CD4-positive, alpha-beta T cell (primary cell): ENCODE data around the gene NXPE2. TPM values are rescaled to one million over a fixed set of nuclear protein-coding genes. Genes with fewer than 3 reads are reported as not detected.

Source experiments
- ATAC-seq: fragments of 200-7000 bp; cut with Tn5 transposase; one replicate; pipeline ENCODE4 v1.10.0; 2022; ENCODE audit warnings: mild to moderate bottlenecking; ENCODE audit not compliant: poor library complexity
- CTCF ChIA-PET: fragments of 350-600 bp; sonication (Branson Sonifier 250); formaldehyde crosslinking; loops from one replicate; lab custom pipeline; 2021; ENCODE audit warnings: antibody characterized with exemption, inconsistent platforms; lab: Charles Lee
- POLR2A ChIA-PET: fragments of 350-600 bp; sonication (Branson Sonifier 250); formaldehyde crosslinking; loops from one replicate; lab custom pipeline; 2021; ENCODE audit warnings: antibody characterized with exemption, inconsistent platforms; lab: Charles Lee
- DNase-seq, 14 experiments: peaks; one replicate each; pipeline ENCODE4 v3.0.0-alpha.2; 2013 to 2020; ENCODE audit warnings: mixed read lengths in 2 of 14
- H3K27ac ChIP-seq, 2 donors: one replicate each; pipeline versions ENCODE4 v1.5.1 to v1.7.0; 2013; ENCODE audit warnings: low read length in 2 of 2, low read depth in 1 of 2, mild to moderate bottlenecking in 1 of 2
- H3K27me3 ChIP-seq, 2 experiments: 1 replicate in 1 of 2; 2 replicates in 1 of 2; pipeline versions ENCODE4 v1.6.1 to v1.7.0; 2013; ENCODE audit warnings: low read length in 2 of 2, control low read depth in 1 of 2, mild to moderate bottlenecking in 1 of 2, moderate library complexity in 1 of 2; ENCODE audit not compliant: insufficient read depth in 2 of 2, control insufficient read depth in 1 of 2
- H3K36me3 ChIP-seq: one replicate; pipeline ENCODE4 v1.6.1; 2013; ENCODE audit warnings: low read length, control low read depth; ENCODE audit not compliant: insufficient read depth
- H3K4me1 ChIP-seq: one replicate; pipeline ENCODE4 v1.6.1; 2013; ENCODE audit warnings: low read length, control low read depth; ENCODE audit not compliant: insufficient read depth
- H3K4me3 ChIP-seq: one replicate; pipeline ENCODE4 v1.5.1; 2013; ENCODE audit warnings: mild to moderate bottlenecking, low read length, moderate library complexity
- H3K9me3 ChIP-seq, 2 experiments: 1 replicate in 1 of 2; 2 replicates in 1 of 2; pipeline versions ENCODE4 v1.6.1 to v1.7.0; 2013; ENCODE audit warnings: low read length in 2 of 2, mild to moderate bottlenecking in 2 of 2, control low read depth in 1 of 2, moderate library complexity in 1 of 2; ENCODE audit not compliant: control insufficient read depth in 1 of 2, insufficient read depth in 1 of 2
- H3K27ac Mint-ChIP-seq: one replicate; pipeline ENCODE4 v1.8.0; 2020; ENCODE audit warnings: mixed read lengths
- H3K27me3 Mint-ChIP-seq: one replicate; pipeline ENCODE4 v1.8.0; 2021; ENCODE audit warnings: mixed read lengths
- H3K36me3 Mint-ChIP-seq: one replicate; pipeline ENCODE4 v1.8.0; 2021; ENCODE audit warnings: low read depth, mixed read lengths
- H3K4me1 Mint-ChIP-seq: one replicate; pipeline ENCODE4 v1.8.0; 2021; ENCODE audit warnings: low read depth, mixed read lengths
- H3K4me3 Mint-ChIP-seq: one replicate; pipeline ENCODE4 v1.8.0; 2020; ENCODE audit warnings: mild to moderate bottlenecking, mixed read lengths
- H3K9me3 Mint-ChIP-seq: one replicate; pipeline ENCODE4 v1.8.0; 2020; ENCODE audit warnings: mixed read lengths
- CTCF ChIP-seq: fragments of 200-600 bp; IDR thresholded peaks from one replicate; pipeline ENCODE4 v1.8.0; 2022; ENCODE audit warnings: antibody characterized with exemption, mild to moderate bottlenecking
- intact Hi-C, 2 experiments: fragments of 100-400 bp; cut with DNase I in 1 of 2; cut with micrococcal nuclease in 1 of 2; formaldehyde crosslinking; loops; one replicate each; pipeline versions ENCODE4 v1.15.1 to v1.9.0; 2023 to 2025; cut with DNase I, micrococcal nuclease
- total RNA-seq, 174 experiments: library from RNA in 2 of 174; stranded (reverse) in 2 of 174; gene quantifications; one replicate each; pipeline ENCODE4 v1.2.3 and lab custom pipeline; 2021 to 2026

NXPE2 gene
- total RNA-seq, 2 experiments from 2014 or later, result not detected

GRCh38 chr11:114745150-114745671, 66.9 kb downstream of the NXPE2 start:
- POLR2A ChIA-PET, result no interaction called here
- H3K4me1 Mint-ChIP-seq, result no peaks in the 10 kb centered on the region

GRCh38 chr11:114746013-114746412, 67.7 kb downstream of the NXPE2 start:
- no peaks in the 10 kb centered on the region for H3K4me1 ChIP-seq
- intact Hi-C loops, result no loop called here
- Mint-ChIP-seq H3K4me3 (no peak overlapping the region), H3K4me1 (no peaks in the 10 kb centered on the region), H3K36me3 (no peaks in the 10 kb centered on the region), H3K9me3 (peaks cover 3% of the 10 kb centered on the region), H3K27me3 (peaks cover 5% of the 10 kb centered on the region), H3K27ac (no peak overlapping the region)
- ATAC-seq (no peak), DNase-seq (no peak)
- H3K9me3 ChIP-seq, result no peaks in the 10 kb centered on the region
- ChIA-PET POLR2A (no interaction called here), CTCF (no interaction called here)
- no peak overlapping the region for H3K4me3 ChIP-seq
- no peak for TF ChIP-seq CTCF
- no peaks in the 10 kb centered on the region for H3K27me3 ChIP-seq
- H3K27ac ChIP-seq, result no peak overlapping the region
- no peaks in the 10 kb centered on the region for H3K36me3 ChIP-seq

More at GRCh38 chr11:114745150-114745671, 66.9 kb downstream of the NXPE2 start:
- CTCF ChIA-PET, result no interaction called here
- Mint-ChIP-seq H3K27me3 (peaks cover 5% of the 10 kb centered on the region), H3K4me3 (no peak overlapping the region), H3K27ac (no peak overlapping the region), H3K36me3 (no peaks in the 10 kb centered on the region), H3K9me3 (peaks cover 6% of the 10 kb centered on the region)
- no peak for TF ChIP-seq CTCF
- Histone ChIP-seq H3K36me3 (no peaks in the 10 kb centered on the region), H3K27ac (no peak overlapping the region), H3K9me3 (no peaks in the 10 kb centered on the region), H3K4me3 (no peak overlapping the region), H3K27me3 (no peaks in the 10 kb centered on the region), H3K4me1 (no peaks in the 10 kb centered on the region)
- DNase-seq (no peak), ATAC-seq (no peak)
- intact Hi-C loops, result no loop called here

Other genes with a start within 250 kb of the NXPE2 start
- gene REXO2, start 239.1 kb upstream of the NXPE2 start, total RNA-seq, result 10 to 100 TPM; 17.3 to 20.6 TPM
- not detected for gene NXPE1, start 118.6 kb upstream of the NXPE2 start, total RNA-seq
- not detected for gene NXPE4, start 82.7 kb upstream of the NXPE2 start, total RNA-seq